GM11168 (cell line): ENCODE data around the gene HS3ST4.
"Not testable (repeated sequence)": the region's sequence is repeated elsewhere in the genome, so short reads cannot be mapped to it uniquely, and the experiment has no call there.

Source experiments
- in situ Hi-C: fragments of 300-500 bp; cut with MboI; formaldehyde crosslinking; loops from one replicate; pipeline ENCODE4 v1.12.0; 2022; ENCODE audit warnings: low sequenced_read_pairs; ENCODE audit not compliant: unreplicated experiment

Gene HS3ST4

GRCh38 chr16:25729188-25729915 is 37.6 kb downstream of the HS3ST4 start:
- in situ Hi-C loops: no loop called here

- in situ Hi-C loops: no loop called here
Observed at GRCh38 chr16:25730396-25730795, 38.6 kb downstream of the HS3ST4 start.

GRCh38 chr16:25734430-25735385 is 42.9 kb downstream of the HS3ST4 start:
- in situ Hi-C loops: no loop called here

GRCh38 chr16:25735645-25736044 is 43.9 kb downstream of the HS3ST4 start:
- in situ Hi-C loops: no loop called here

GRCh38 chr16:25747160-25747758 is 55.5 kb downstream of the HS3ST4 start:
- in situ Hi-C loops: no loop called here

- in situ Hi-C loops: no loop called here
Observed at GRCh38 chr16:25748092-25748654, 56.4 kb downstream of the HS3ST4 start.

GRCh38 chr16:25750488-25751216 is 58.9 kb downstream of the HS3ST4 start:
- in situ Hi-C loops: no loop called here

- in situ Hi-C loops: no loop called here
Observed at GRCh38 chr16:25751230-25751835, 59.6 kb downstream of the HS3ST4 start.

GRCh38 chr16:25764466-25764865 is 72.7 kb downstream of the HS3ST4 start:
- in situ Hi-C loops: no loop called here

- in situ Hi-C loops: no loop called here
Observed at GRCh38 chr16:25771216-25771615, 79.5 kb downstream of the HS3ST4 start.

GRCh38 chr16:25771812-25772568 is 80.2 kb downstream of the HS3ST4 start:
- in situ Hi-C loops: no loop called here

GRCh38 chr16:25776214-25776613 is 84.5 kb downstream of the HS3ST4 start:
- in situ Hi-C loops: not testable (repeated sequence)

GRCh38 chr16:25783226-25783625 is 91.5 kb downstream of the HS3ST4 start:
- in situ Hi-C loops: no loop called here

- in situ Hi-C loops: no loop called here
Observed at GRCh38 chr16:25785361-25785760, 93.6 kb downstream of the HS3ST4 start.

- in situ Hi-C loops: no loop called here
Observed at GRCh38 chr16:25786748-25787147, 95.0 kb downstream of the HS3ST4 start.

- in situ Hi-C loops: no loop called here
Observed at GRCh38 chr16:25788637-25789036, 96.9 kb downstream of the HS3ST4 start.

- in situ Hi-C loops: no loop called here
Observed at GRCh38 chr16:25796239-25796638, 104.5 kb downstream of the HS3ST4 start.

- in situ Hi-C loops: no loop called here
Observed at GRCh38 chr16:25798065-25798464, 106.3 kb downstream of the HS3ST4 start.

- in situ Hi-C loops: no loop called here
Observed at GRCh38 chr16:25799816-25800215, 108.1 kb downstream of the HS3ST4 start.
